Activated B cell treated with CpG ODN at 0.5 μM for 24 hours (primary cell): ENCODE measurements around the gene KDM8. TPM values are rescaled to one million over a fixed set of nuclear protein-coding genes. Genes with fewer than 3 reads are reported as not detected.

Source experiments
- ATAC-seq: fragments of 200-7000 bp; cut with Tn5 transposase; one replicate; pipeline ENCODE4 v1.10.0; 2021; ENCODE audit warnings: low read depth, mild to moderate bottlenecking, moderate library complexity
- CTCF ChIA-PET: fragments of 350-600 bp; sonication (Branson Sonifier 250); formaldehyde crosslinking; loops from one replicate; lab custom pipeline; 2021; ENCODE audit warnings: antibody characterized with exemption; lab: Charles Lee
- POLR2A ChIA-PET: fragments of 350-600 bp; sonication (Branson Sonifier 250); formaldehyde crosslinking; loops from one replicate; lab custom pipeline; 2021; ENCODE audit warnings: antibody characterized with exemption; lab: Charles Lee
- DNase-seq: peaks from one replicate; pipeline ENCODE4 v3.0.0; 2022
- H3K27ac Mint-ChIP-seq: one replicate; pipeline ENCODE4 v1.8.0; 2020; ENCODE audit warnings: mixed read lengths
- H3K27me3 Mint-ChIP-seq: one replicate; pipeline ENCODE4 v1.8.0; 2021; ENCODE audit warnings: mixed read lengths
- H3K36me3 Mint-ChIP-seq: one replicate; pipeline ENCODE4 v1.8.0; 2021; ENCODE audit warnings: low read depth, mixed read lengths
- H3K4me1 Mint-ChIP-seq: one replicate; pipeline ENCODE4 v1.8.0; 2021; ENCODE audit warnings: mixed read lengths
- H3K4me3 Mint-ChIP-seq: one replicate; pipeline ENCODE4 v1.8.0; 2020; ENCODE audit warnings: mild to moderate bottlenecking, mixed read lengths
- H3K9me3 Mint-ChIP-seq: one replicate; pipeline ENCODE4 v1.8.0; 2020; ENCODE audit warnings: mixed read lengths
- intact Hi-C: fragments of 100-400 bp; cut with micrococcal nuclease; formaldehyde crosslinking; loops from one replicate; pipeline ENCODE4 v1.15.1; 2024
- total RNA-seq: library from RNA; stranded (reverse); gene quantifications from 2 replicates; pipeline ENCODE4 v1.2.3, GENCODE V29; 2022
- TF ChIP-seq, protein P1 (sequence below): fragments of 200-600 bp; IDR thresholded peaks from one replicate; pipeline ENCODE4 v1.8.0; 2022; ENCODE audit warnings: antibody characterized with exemption, mild to moderate bottlenecking

The KDM8 gene
- total RNA-seq, 1 donor from 2014 or later, result 17.9 TPM

DNA sequence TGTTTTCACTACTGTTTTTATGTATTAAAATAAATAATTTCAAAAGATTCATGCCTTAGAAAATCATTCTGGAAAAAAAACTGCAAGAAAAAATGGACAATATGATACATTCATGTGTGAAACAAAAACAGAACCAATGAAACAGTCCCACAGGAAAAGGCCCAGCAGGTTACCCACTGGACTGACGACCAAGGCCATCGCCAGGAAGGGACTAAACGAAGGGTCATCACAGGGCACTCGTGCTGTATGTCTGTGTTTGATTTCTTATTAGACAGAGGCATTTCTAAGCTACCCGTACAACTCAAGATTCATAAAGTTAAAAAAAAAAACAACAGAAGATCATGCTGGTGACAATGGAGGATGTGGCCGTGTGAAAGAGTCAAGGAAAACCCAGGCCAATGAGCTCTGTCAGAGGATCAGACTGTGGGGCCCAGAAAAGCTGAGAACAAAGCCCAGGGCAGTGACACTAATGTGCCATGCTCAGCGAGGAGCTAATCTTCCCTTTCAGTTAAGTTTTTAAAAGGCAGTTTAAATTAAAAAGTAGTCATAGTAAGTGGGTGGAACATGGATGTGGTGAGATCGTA lies 33.4 kb downstream of the KDM8 start:
- H3K4me3 Mint-ChIP-seq, result peak overlapping the region; percentile 69
- peak overlapping the region; percentile 99 for H3K27ac Mint-ChIP-seq
- CTCF ChIA-PET, result interaction anchor here (0.6 to 5.7 kb wide), 8 partner anchors 9 to 134 kb away, joined by 3 to 98 read pairs (median 6); no protein-coding TSS in a partner anchor
- H3K9me3 Mint-ChIP-seq, result no peaks in the 10 kb centered on the region
- TF ChIP-seq, protein P1, sequence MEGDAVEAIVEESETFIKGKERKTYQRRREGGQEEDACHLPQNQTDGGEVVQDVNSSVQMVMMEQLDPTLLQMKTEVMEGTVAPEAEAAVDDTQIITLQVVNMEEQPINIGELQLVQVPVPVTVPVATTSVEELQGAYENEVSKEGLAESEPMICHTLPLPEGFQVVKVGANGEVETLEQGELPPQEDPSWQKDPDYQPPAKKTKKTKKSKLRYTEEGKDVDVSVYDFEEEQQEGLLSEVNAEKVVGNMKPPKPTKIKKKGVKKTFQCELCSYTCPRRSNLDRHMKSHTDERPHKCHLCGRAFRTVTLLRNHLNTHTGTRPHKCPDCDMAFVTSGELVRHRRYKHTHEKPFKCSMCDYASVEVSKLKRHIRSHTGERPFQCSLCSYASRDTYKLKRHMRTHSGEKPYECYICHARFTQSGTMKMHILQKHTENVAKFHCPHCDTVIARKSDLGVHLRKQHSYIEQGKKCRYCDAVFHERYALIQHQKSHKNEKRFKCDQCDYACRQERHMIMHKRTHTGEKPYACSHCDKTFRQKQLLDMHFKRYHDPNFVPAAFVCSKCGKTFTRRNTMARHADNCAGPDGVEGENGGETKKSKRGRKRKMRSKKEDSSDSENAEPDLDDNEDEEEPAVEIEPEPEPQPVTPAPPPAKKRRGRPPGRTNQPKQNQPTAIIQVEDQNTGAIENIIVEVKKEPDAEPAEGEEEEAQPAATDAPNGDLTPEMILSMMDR, result no peak
- POLR2A ChIA-PET, result interaction anchor here (0.6 to 11.1 kb wide), 24 partner anchors 12 to 215 kb away, joined by 3 to 96 read pairs (median 4); partner anchors contain the start of genes IL21R and NSMCE1
- DNase-seq, result no peak
- no peaks in the 10 kb centered on the region for H3K27me3 Mint-ChIP-seq
- no peak for ATAC-seq
- peaks cover 78% of the 10 kb centered on the region for H3K4me1 Mint-ChIP-seq
- intact Hi-C loops, result loop anchor here (1.0 kb wide), 4 partner anchors 18 to 214 kb away; partner anchors contain the start of genes KDM8 and NSMCE1
- H3K36me3 Mint-ChIP-seq, result peaks cover 32% of the 10 kb centered on the region

DNA sequence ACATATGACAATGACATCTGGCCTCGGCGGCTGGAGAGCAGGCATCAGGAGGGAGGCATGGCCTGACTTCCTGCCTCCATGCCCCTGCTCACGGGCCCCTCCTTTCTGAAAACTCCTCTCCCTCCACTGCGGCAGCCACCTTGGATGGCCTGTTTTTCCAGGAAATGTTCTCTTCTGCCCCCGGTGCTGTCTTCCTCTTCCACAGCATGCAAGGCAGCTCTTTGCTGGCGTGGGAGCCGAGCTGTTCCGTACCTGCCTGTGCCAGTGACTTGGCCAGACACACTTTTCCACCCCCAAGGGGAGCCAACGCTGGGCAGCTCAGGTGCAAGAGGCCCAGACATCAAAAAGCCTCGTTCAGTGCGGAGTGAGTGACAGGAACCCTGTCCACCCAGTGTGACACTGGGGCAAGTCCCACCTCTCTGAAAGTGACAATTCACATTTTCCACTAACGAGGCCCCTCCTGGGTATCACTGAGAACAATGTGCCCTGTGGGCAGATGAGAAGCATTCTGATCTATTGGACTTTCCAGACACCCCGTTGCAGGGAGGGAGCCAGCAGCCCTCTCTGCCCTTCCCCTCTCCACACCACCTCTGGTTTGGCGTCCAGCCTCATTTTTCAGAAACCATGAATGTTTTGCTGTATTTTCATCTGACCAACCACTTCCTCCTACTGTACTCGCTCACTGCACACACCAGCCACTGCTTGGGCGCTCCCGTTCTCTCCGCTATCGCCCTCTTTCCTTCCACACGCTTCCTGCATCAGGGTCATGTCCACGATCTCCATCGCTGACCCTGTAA lies 34.1 kb downstream of the KDM8 start:
- H3K9me3 Mint-ChIP-seq, result no peaks in the 10 kb centered on the region
- TF ChIP-seq, protein P1, result no peak
- ChIA-PET POLR2A (interaction anchor here (0.6 to 11.1 kb wide), 23 partner anchors 12 to 214 kb away, joined by 3 to 96 read pairs (median 4); partner anchors contain the start of genes IL21R and NSMCE1), CTCF (interaction anchor here (1.0 to 5.7 kb wide), 4 partner anchors 8 to 133 kb away, joined by 3 to 98 read pairs (median 40); no protein-coding TSS in a partner anchor)
- peaks cover 31% of the 10 kb centered on the region for H3K36me3 Mint-ChIP-seq
- intact Hi-C loops, result loop anchor here (1.0 kb wide), 4 partner anchors 17 to 213 kb away; partner anchors contain the start of genes KDM8 and NSMCE1
- peaks cover 74% of the 10 kb centered on the region for H3K4me1 Mint-ChIP-seq
- H3K27ac Mint-ChIP-seq, result peak overlapping the region; percentile 99
- H3K27me3 Mint-ChIP-seq, result no peaks in the 10 kb centered on the region
- H3K4me3 Mint-ChIP-seq, result peak overlapping the region; percentile 69
- ATAC-seq (peak; percentile 88), DNase-seq (peak; percentile 58)

DNA sequence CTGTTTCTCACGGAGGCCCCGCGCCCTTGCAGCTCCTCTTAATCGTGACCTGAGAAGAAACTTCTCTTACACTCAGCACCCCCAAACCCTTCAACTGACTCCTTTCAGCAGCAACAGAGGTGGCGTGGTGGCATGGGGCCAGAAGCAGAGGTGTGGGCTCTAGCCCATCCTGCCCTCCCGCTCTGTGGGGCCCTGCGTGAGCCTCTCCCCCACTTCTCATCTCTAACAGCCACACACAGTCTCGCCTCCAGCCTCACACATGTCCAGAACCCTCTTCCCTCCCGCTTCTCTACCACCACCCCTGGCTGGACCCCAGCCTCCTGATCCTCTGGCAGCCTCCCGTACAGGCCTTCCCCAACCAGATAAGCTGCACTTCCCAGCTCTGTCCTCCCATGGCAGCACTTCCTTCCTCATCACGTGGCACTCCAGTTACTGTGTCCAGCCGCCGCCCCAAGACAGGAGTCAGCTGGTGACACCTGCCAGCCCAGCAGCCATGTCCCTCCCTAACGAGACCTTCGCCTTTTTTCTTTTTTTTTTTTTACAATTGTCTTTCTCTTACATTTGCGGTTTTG lies 34.8 kb downstream of the KDM8 start:
- no peak for DNase-seq

DNA sequence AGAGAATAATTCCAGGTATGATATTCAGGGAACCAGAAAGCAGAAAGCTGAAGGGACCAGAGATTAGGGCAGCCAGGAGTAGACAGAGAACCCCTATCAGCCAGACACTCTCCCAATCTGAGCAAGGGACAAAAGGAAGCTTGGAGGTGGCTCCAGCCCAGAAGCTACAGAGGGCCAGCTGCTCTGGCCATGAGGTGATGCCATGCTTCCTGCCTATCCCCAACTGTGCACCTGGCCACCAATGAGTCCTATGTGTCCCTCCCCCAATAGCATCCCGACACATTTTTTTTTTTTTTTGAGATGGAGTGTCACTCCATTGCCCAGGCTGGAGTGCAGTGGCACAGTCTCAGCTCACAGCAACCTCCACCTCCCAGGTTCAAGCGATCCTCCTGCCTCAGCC lies 35.3 kb downstream of the KDM8 start:
- TF ChIP-seq, protein P1, result no peak
- ATAC-seq (no peak), DNase-seq (no peak)
- peak overlapping the region; percentile 69 for H3K4me3 Mint-ChIP-seq
- ChIA-PET CTCF (interaction anchor here (5.7 kb wide), 1 partner anchor 79 kb away, joined by 76 read pairs; no protein-coding TSS in a partner anchor), POLR2A (interaction anchor here (0.7 to 11.1 kb wide), 12 partner anchors 15 to 212 kb away, joined by 3 to 96 read pairs (median 10); partner anchors contain the start of genes IL21R and NSMCE1)
- H3K27ac Mint-ChIP-seq, result peak overlapping the region; percentile 99
- peaks cover 27% of the 10 kb centered on the region for H3K36me3 Mint-ChIP-seq
- H3K9me3 Mint-ChIP-seq, result no peaks in the 10 kb centered on the region
- peaks cover 74% of the 10 kb centered on the region for H3K4me1 Mint-ChIP-seq
- H3K27me3 Mint-ChIP-seq, result no peaks in the 10 kb centered on the region
- intact Hi-C loops, result no loop called here

More for the DNA sequence above, 34.8 kb downstream of the KDM8 start:
- peak overlapping the region; percentile 69 for H3K4me3 Mint-ChIP-seq
- no peaks in the 10 kb centered on the region for H3K27me3 Mint-ChIP-seq
- TF ChIP-seq, protein P1, result no peak
- peaks cover 74% of the 10 kb centered on the region for H3K4me1 Mint-ChIP-seq
- H3K36me3 Mint-ChIP-seq, result peaks cover 27% of the 10 kb centered on the region
- intact Hi-C loops, result no loop called here
- no peaks in the 10 kb centered on the region for H3K9me3 Mint-ChIP-seq
- peak; percentile 6 for ATAC-seq
- H3K27ac Mint-ChIP-seq, result peak overlapping the region; percentile 99
- CTCF ChIA-PET, result interaction anchor here (5.1 to 5.7 kb wide), 2 partner anchors 79 to 132 kb away, joined by 76 to 98 read pairs; no protein-coding TSS in a partner anchor
- POLR2A ChIA-PET, result interaction anchor here (0.7 to 11.1 kb wide), 15 partner anchors 15 to 214 kb away, joined by 3 to 96 read pairs (median 6); partner anchors contain the start of genes IL21R and NSMCE1
